KMS-11 (cell line): ENCODE data around the gene IRF2BP2.
"Not testable (repeated sequence)": the region's sequence is repeated elsewhere in the genome, so short reads cannot be mapped to it uniquely, and the experiment has no call there.

Experiments
- H2AFZ ChIP-seq: fragments of 200-600 bp; sonication (generic); 2 replicates; pipeline ENCODE4 v1.6.1; 2016; ENCODE audit warnings: antibody characterized with exemption, mixed run types, low read depth
- H3K27ac ChIP-seq: fragments of 200-600 bp; sonication (generic); 2 replicates; pipeline ENCODE4 v1.6.1; 2016; ENCODE audit warnings: mild to moderate bottlenecking, mixed run types
- H3K27me3 ChIP-seq: fragments of 200-600 bp; sonication (generic); 2 replicates; pipeline ENCODE4 v1.6.1; 2017; ENCODE audit warnings: mild to moderate bottlenecking, low read depth, mixed run types, moderate library complexity; ENCODE audit not compliant: insufficient read depth
- H3K36me3 ChIP-seq: fragments of 200-600 bp; sonication (generic); 2 replicates; pipeline ENCODE4 v1.6.1; 2017; ENCODE audit warnings: mild to moderate bottlenecking, mixed run types; ENCODE audit not compliant: insufficient read depth
- H3K4me1 ChIP-seq: fragments of 200-600 bp; sonication (generic); 2 replicates; pipeline ENCODE4 v1.6.1; 2016; ENCODE audit warnings: mild to moderate bottlenecking, low read depth, mixed run types; ENCODE audit not compliant: poor library complexity, severe bottlenecking
- H3K4me2 ChIP-seq: fragments of 200-600 bp; sonication (generic); 2 replicates; pipeline ENCODE4 v1.7.0; 2016; ENCODE audit warnings: mild to moderate bottlenecking, mixed run types
- H3K4me3 ChIP-seq: fragments of 200-600 bp; sonication (generic); IDR thresholded peaks from 2 replicates; pipeline ENCODE4 v1.6.1; 2017; ENCODE audit warnings: low read depth, low read length, mixed read lengths; ENCODE audit not compliant: insufficient read depth
- H3K79me2 ChIP-seq: fragments of 200-600 bp; sonication (generic); 2 replicates; pipeline ENCODE4 v1.6.1; 2016; ENCODE audit warnings: low read depth, mixed run types; ENCODE audit not compliant: insufficient read depth
- H3K9ac ChIP-seq: fragments of 200-600 bp; sonication (generic); 2 replicates; pipeline ENCODE4 v1.6.1; 2016; ENCODE audit warnings: mild to moderate bottlenecking, mixed run types
- H4K20me1 ChIP-seq: fragments of 200-600 bp; sonication (generic); 2 replicates; pipeline ENCODE4 v1.6.1; 2016; ENCODE audit warnings: mild to moderate bottlenecking, mixed run types; ENCODE audit not compliant: insufficient read depth
- CTCF ChIP-seq: fragments of 200-600 bp; sonication (generic); conservative IDR thresholded peaks from 2 replicates; pipeline ENCODE4 v1.6.1; 2017; ENCODE audit warnings: low read depth, mild to moderate bottlenecking, antibody characterized with exemption, low read length, moderate library complexity, mixed read lengths

IRF2BP2 gene

GRCh38 chr1:234595899-234596298 is 14.1 kb downstream of the IRF2BP2 start:
- Histone ChIP-seq H3K4me3 (no peak overlapping the region), H3K27me3 (no peaks in the 10 kb centered on the region), H2AFZ (no peak overlapping the region), H3K36me3 (no peaks in the 10 kb centered on the region), H3K4me2 (no peak overlapping the region), H3K9ac (no peak overlapping the region), H4K20me1 (no peaks in the 10 kb centered on the region), H3K27ac (no peak overlapping the region), H3K79me2 (no peaks in the 10 kb centered on the region), H3K4me1 (peaks cover 31% of the 10 kb centered on the region)
- TF ChIP-seq CTCF: no peak

- not testable (repeated sequence) for H3K4me3 ChIP-seq, H3K9ac ChIP-seq, H3K79me2 ChIP-seq, H3K36me3 ChIP-seq, H3K4me2 ChIP-seq, H4K20me1 ChIP-seq, H3K27me3 ChIP-seq, H2AFZ ChIP-seq, H3K27ac ChIP-seq
- H3K4me1 ChIP-seq: peaks cover 23% of the 10 kb centered on the region
These were observed 15.4 kb downstream of the IRF2BP2 start for GRCh38 chr1:234594575-234594974.

- Histone ChIP-seq H3K4me2 (no peak overlapping the region), H4K20me1 (no peaks in the 10 kb centered on the region), H3K4me3 (no peak overlapping the region), H3K79me2 (no peaks in the 10 kb centered on the region), H3K9ac (no peak overlapping the region), H3K36me3 (no peaks in the 10 kb centered on the region), H3K27ac (no peak overlapping the region), H2AFZ (no peak overlapping the region), H3K27me3 (no peaks in the 10 kb centered on the region), H3K4me1 (peaks cover 18% of the 10 kb centered on the region)
- TF ChIP-seq CTCF: no peak
These were observed 16.0 kb downstream of the IRF2BP2 start for GRCh38 chr1:234593771-234594504.

GRCh38 chr1:234593109-234593508 is 16.9 kb downstream of the IRF2BP2 start:
- Histone ChIP-seq H3K79me2 (no peaks in the 10 kb centered on the region), H3K4me3 (no peak overlapping the region), H3K27me3 (no peaks in the 10 kb centered on the region), H3K9ac (no peak overlapping the region), H3K27ac (no peak overlapping the region), H3K4me2 (no peak overlapping the region), H3K4me1 (peaks cover 10% of the 10 kb centered on the region), H4K20me1 (no peaks in the 10 kb centered on the region), H3K36me3 (no peaks in the 10 kb centered on the region), H2AFZ (no peak overlapping the region)
- TF ChIP-seq CTCF: no peak

GRCh38 chr1:234592240-234592639 is 17.7 kb downstream of the IRF2BP2 start:
- Histone ChIP-seq H3K4me3 (no peak overlapping the region), H3K4me2 (no peak overlapping the region), H2AFZ (no peak overlapping the region), H3K36me3 (no peaks in the 10 kb centered on the region), H3K27ac (no peak overlapping the region), H4K20me1 (no peaks in the 10 kb centered on the region), H3K9ac (no peak overlapping the region), H3K27me3 (no peaks in the 10 kb centered on the region), H3K4me1 (peaks cover under 1% of the 10 kb centered on the region), H3K79me2 (no peaks in the 10 kb centered on the region)
- no peak for TF ChIP-seq CTCF
